HL-60 (cell line): ENCODE data around the gene GNG7.

ENCODE experiments used
- DNase-seq, 2 experiments: peaks; one replicate each; pipeline ENCODE4 v3.0.0-alpha.2; 2010 to 2020; ENCODE audit warnings: low read depth in 1 of 2, low spot score in 1 of 2
- H3K27ac ChIP-seq: fragments of 250-450 bp; sonication (Bioruptor Pico); replicated peaks from 2 replicates; pipeline ENCODE4 v1.5.1; 2020; ENCODE audit warnings: mild to moderate bottlenecking, moderate library complexity
- H3K27me3 ChIP-seq: fragments of 250-450 bp; sonication (Bioruptor Pico); 2 replicates; pipeline ENCODE4 v1.5.1; 2021; ENCODE audit warnings: mild to moderate bottlenecking, moderate library complexity; ENCODE audit not compliant: insufficient read depth, poor library complexity, severe bottlenecking
- H3K4me3 ChIP-seq: replicated peaks from 2 replicates; pipeline ENCODE4 v1.5.1; 2011; ENCODE audit warnings: mild to moderate bottlenecking, control low read depth, low read length; ENCODE audit not compliant: insufficient read depth
- GABPA ChIP-seq: IDR thresholded peaks from 2 replicates; pipeline ENCODE4 v1.6.1; 2012; ENCODE audit warnings: low read depth
- POLR2AphosphoS5 ChIP-seq: IDR thresholded peaks from 2 replicates; pipeline ENCODE4 v1.6.1; 2012; ENCODE audit warnings: low read depth
- SPI1 ChIP-seq: IDR thresholded peaks from 2 replicates; pipeline ENCODE4 v1.6.1; 2012; ENCODE audit warnings: low read depth, mild to moderate bottlenecking, borderline replicate concordance
- TF ChIP-seq, protein P1 (sequence below): IDR thresholded peaks from one replicate; pipeline ENCODE4 v1.5.1; 2011; ENCODE audit warnings: low read length, control low read depth, inconsistent platforms; ENCODE audit not compliant: insufficient read depth
- TF ChIP-seq, protein P2 (sequence below): IDR thresholded peaks from 2 replicates; pipeline ENCODE4 v1.6.1; 2012; ENCODE audit warnings: low read depth; ENCODE audit not compliant: insufficient replicate concordance

GNG7 gene

DNA sequence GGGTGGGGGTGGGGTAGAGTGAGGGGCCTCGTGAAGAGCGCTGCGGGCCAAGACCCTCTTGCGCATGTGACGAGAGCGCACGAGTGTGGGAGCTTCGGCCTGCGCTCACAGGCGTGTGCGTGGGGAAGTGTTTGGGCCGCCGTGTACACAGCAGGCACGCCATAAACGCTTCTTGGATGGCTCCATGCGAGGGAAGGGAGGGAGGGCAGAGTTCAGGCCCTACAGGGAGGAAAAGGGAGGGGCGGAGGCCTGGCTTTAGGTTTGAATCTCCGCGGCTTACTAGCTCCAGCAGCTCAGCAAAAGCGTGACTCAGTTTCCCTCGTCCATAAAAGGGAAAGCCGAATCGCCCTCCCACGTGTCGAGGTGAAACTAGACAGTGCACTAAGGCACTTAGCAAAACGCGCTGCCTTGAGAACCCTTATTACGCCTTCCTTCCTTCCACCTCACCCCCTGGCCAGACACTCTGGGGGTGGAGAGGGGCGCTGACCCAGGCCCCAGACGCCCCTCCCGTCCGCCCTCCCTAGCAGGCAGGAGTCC is 214.0 kb downstream of the GNG7 start:
- no peak overlapping the region for H3K27ac ChIP-seq
- H3K4me3 ChIP-seq, result no peak overlapping the region
- DNase-seq, result no peak
- peaks cover 10% of the 10 kb centered on the region for H3K27me3 ChIP-seq
- TF ChIP-seq, protein P1, sequence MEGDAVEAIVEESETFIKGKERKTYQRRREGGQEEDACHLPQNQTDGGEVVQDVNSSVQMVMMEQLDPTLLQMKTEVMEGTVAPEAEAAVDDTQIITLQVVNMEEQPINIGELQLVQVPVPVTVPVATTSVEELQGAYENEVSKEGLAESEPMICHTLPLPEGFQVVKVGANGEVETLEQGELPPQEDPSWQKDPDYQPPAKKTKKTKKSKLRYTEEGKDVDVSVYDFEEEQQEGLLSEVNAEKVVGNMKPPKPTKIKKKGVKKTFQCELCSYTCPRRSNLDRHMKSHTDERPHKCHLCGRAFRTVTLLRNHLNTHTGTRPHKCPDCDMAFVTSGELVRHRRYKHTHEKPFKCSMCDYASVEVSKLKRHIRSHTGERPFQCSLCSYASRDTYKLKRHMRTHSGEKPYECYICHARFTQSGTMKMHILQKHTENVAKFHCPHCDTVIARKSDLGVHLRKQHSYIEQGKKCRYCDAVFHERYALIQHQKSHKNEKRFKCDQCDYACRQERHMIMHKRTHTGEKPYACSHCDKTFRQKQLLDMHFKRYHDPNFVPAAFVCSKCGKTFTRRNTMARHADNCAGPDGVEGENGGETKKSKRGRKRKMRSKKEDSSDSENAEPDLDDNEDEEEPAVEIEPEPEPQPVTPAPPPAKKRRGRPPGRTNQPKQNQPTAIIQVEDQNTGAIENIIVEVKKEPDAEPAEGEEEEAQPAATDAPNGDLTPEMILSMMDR, result no peak
- no peak for TF ChIP-seq POLR2AphosphoS5
- TF ChIP-seq, protein P2, sequence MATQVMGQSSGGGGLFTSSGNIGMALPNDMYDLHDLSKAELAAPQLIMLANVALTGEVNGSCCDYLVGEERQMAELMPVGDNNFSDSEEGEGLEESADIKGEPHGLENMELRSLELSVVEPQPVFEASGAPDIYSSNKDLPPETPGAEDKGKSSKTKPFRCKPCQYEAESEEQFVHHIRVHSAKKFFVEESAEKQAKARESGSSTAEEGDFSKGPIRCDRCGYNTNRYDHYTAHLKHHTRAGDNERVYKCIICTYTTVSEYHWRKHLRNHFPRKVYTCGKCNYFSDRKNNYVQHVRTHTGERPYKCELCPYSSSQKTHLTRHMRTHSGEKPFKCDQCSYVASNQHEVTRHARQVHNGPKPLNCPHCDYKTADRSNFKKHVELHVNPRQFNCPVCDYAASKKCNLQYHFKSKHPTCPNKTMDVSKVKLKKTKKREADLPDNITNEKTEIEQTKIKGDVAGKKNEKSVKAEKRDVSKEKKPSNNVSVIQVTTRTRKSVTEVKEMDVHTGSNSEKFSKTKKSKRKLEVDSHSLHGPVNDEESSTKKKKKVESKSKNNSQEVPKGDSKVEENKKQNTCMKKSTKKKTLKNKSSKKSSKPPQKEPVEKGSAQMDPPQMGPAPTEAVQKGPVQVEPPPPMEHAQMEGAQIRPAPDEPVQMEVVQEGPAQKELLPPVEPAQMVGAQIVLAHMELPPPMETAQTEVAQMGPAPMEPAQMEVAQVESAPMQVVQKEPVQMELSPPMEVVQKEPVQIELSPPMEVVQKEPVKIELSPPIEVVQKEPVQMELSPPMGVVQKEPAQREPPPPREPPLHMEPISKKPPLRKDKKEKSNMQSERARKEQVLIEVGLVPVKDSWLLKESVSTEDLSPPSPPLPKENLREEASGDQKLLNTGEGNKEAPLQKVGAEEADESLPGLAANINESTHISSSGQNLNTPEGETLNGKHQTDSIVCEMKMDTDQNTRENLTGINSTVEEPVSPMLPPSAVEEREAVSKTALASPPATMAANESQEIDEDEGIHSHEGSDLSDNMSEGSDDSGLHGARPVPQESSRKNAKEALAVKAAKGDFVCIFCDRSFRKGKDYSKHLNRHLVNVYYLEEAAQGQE, result no peak
- no peak for TF ChIP-seq GABPA
- TF ChIP-seq SPI1, result no peak

DNA sequence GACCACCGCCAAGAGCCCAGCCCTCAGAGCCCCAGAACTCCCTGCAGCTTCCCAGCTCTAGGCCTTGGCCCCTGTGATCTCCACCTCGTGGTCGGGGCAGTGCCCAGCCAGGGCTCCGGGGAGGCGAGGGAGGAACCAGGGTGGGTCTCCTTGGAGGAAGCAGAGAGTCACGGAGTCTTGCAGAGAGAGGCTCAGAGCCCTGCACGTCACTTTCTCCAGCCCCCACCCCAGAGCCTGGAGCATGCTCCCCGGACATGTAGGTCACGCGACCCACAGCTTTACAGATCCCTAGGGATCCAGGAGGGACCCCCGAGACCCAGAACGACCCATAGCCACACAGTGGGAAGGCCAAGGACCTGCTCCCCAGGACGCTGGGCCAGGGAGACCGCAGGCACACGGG is 214.7 kb downstream of the GNG7 start:
- Histone ChIP-seq H3K27me3 (peaks cover 10% of the 10 kb centered on the region), H3K27ac (no peak overlapping the region), H3K4me3 (no peak overlapping the region)
- DNase-seq, result peak in 1 of 2 experiments; percentile 15
- TF ChIP-seq GABPA (no peak), SPI1 (no peak), POLR2AphosphoS5 (no peak)
- TF ChIP-seq, protein P1, result no peak
- TF ChIP-seq, protein P2, result no peak

DNA sequence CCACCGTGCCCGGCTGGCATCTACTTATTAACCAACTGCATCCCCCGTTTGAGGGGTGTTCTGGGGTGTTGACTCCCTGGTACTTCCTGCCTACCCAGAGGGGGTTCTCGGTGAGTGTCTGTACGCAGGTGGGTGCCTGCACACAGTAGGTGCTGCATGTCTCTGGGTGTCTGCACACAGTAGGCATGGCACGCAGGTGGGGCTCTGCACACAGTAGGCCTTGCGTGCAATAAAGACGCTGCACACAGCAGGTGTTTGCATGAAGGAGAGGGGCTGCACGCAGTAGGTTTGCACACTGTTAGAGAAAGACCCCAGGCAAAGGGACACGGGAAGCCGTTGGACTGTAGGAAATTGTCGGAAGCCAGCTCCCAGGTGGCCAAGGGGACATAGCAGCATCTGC is 215.4 kb downstream of the GNG7 start:
- no peak for DNase-seq
- no peak overlapping the region for H3K4me3 ChIP-seq
- no peak overlapping the region for H3K27ac ChIP-seq
- H3K27me3 ChIP-seq, result peaks cover 10% of the 10 kb centered on the region
- TF ChIP-seq, protein P2, result no peak
- TF ChIP-seq SPI1 (no peak), POLR2AphosphoS5 (no peak), GABPA (no peak)
- TF ChIP-seq, protein P1, result no peak
